ENCODE measurements around the gene HEPH. TPM values are rescaled to one million over a fixed set of nuclear protein-coding genes. Genes with fewer than 3 reads are reported as not detected.

The HEPH gene
- total and polyA plus RNA-seq, 2 of the 8 experiments (the other 6 are each of a cell fraction or from before 2014, with no cell fraction given) = 20.2 to 41.4 TPM

DNA sequence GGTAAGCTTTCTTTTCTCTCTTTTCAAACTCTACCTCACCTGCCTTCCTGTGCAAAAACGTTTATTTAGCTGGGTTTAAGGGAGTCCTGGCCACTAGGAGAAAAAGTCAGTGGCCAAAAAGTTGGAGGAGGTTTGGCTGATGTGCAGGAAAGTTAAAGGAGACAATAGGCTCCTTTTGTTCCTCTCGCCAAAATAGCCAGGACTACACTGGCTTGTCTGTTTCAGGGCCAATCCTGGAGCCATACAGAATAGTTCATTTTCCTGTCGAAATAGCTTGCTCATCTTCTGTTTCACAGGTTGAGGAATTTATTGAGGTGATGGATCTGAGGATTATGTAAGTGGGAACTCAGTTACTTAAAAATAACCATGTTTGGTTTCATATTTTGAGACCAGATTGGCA is 423 bp downstream of the HEPH start:
- no peak overlapping the region; the same call in 1 of the 2 replicates for H3K27ac ChIP-seq (ENCODE audit: low read depth, low read length)
- no peaks in the 10 kb centered on the region for H3K9me3 ChIP-seq (ENCODE audit: insufficient read depth in 2 of 2, low read depth in 1 of 2, low read length in 1 of 2)
- FAIRE-seq = peak; percentile 19
- H2AK5ac ChIP-seq (ENCODE audit: low read depth, low read length) = no peak overlapping the region
- no peak overlapping the region for H2BK15ac ChIP-seq (ENCODE audit: low read length)
- no peak overlapping the region for H3K4ac ChIP-seq (replicated peaks; ENCODE audit: insufficient read length, low read depth, low read length)
- H3K27me3 ChIP-seq (replicated peaks in 1 of 4; ENCODE audit: control insufficient read depth in 3 of 4, extremely low read depth in 1 of 4, insufficient read depth in 3 of 4, low read length in 3 of 4) = no peaks in the 10 kb centered on the region
- H3K36me3 ChIP-seq (ENCODE audit: control insufficient read depth in 2 of 4, insufficient read depth in 4 of 4, low read length in 3 of 4) = peaks cover 0 to 8% (median under 1%) of the 10 kb centered on the region in 4 experiments; a peak in 3 of 8 replicates
- 0 out of 2 replicates have a peak overlapping the region, but pooled peaks have one; percentile 44 for H2AFZ ChIP-seq (ENCODE audit: low read length)
- peak overlapping the region; percentile 32 to 92 (median 77) for H3K4me3 ChIP-seq (ENCODE audit: extremely low read depth in 1 of 4, insufficient read depth in 2 of 4, low read depth in 3 of 4, low read length in 4 of 4)
- peak overlapping the region; percentile 64 for H3K56ac ChIP-seq (replicated peaks; ENCODE audit: insufficient read length, low read depth, low read length)
- no peak for TF ChIP-seq NRF1 (IDR thresholded peaks at IDR 0.05; ENCODE audit: low read depth, low read length)
- TF ChIP-seq CBX5 (IDR thresholded peaks at IDR 0.05; ENCODE audit: low read depth, low read length) = no peak
- no peak for TF ChIP-seq JUND (IDR thresholded peaks at IDR 0.05; ENCODE audit: low read length)
- TF ChIP-seq BRCA1 (IDR thresholded peaks at IDR 0.05; ENCODE audit: low read depth, low read length) = no peak
- no peak for TF ChIP-seq BACH1 (IDR thresholded peaks at IDR 0.05; ENCODE audit: low read length)
- no peak for TF ChIP-seq TAF1 (IDR thresholded peaks at IDR 0.05; ENCODE audit: low read depth, low read length)
- no peak for TF ChIP-seq TBP (IDR thresholded peaks at IDR 0.05; ENCODE audit: low read depth, low read length)
- no peak for TF ChIP-seq SP2 (IDR thresholded peaks at IDR 0.05; ENCODE audit: low read length)
- TF ChIP-seq SP1 (IDR thresholded peaks at IDR 0.05; ENCODE audit: low read depth, low read length) = no peak
- TF ChIP-seq POLR2A (IDR thresholded peaks at IDR 0.05; ENCODE audit: control extremely low read depth in 1 of 2, low read depth in 2 of 2, low read length in 2 of 2) = no peak
- TF ChIP-seq HDAC6 (IDR thresholded peaks at IDR 0.05; ENCODE audit: low read depth, low read length) = no peak
- TF ChIP-seq YY1 (IDR thresholded peaks at IDR 0.05; ENCODE audit: low read depth, low read length) = no peak
- POLR2A ChIA-PET (ENCODE audit: partially characterized antibody) = interaction anchor here (0.9 kb wide), 1 partner anchor 9 kb away, joined by 3 read pairs; no protein-coding TSS in a partner anchor
- no peak overlapping the region; the same call in 1 of the 2 replicates for H3K18ac ChIP-seq (ENCODE audit: extremely low read depth, low read length)
- WGBS, 2 experiments (ENCODE audit: extremely low coverage in 1 of 2, insufficient coverage in 1 of 2, insufficient read length in 1 of 2, insufficient replicate concordance in 2 of 2, low coverage in 1 of 2, low lambda C conversion rate in 2 of 2, missing lambda C conversion rate in 1 of 2) = 0% methylated on average over 3 of the region's 3 CpGs; no CpG with 5 or more reads in 1 of the 2 experiments
- peak overlapping the region; percentile 20 to 79 (median 56) for H3K9ac ChIP-seq (replicated peaks in 1 of 4; ENCODE audit: extremely low read depth in 1 of 4, low read depth in 3 of 4, low read length in 3 of 4)
- peak overlapping the region; percentile 61 to 76 for H3K4me2 ChIP-seq (ENCODE audit: insufficient read depth in 1 of 2, low read depth in 2 of 2, low read length in 2 of 2)
- H4K8ac ChIP-seq (ENCODE audit: extremely low read depth, insufficient read depth, low read length) = no peak overlapping the region
- H3K79me1 ChIP-seq (ENCODE audit: low read depth, low read length) = no peaks in the 10 kb centered on the region
- H3K23ac ChIP-seq (ENCODE audit: insufficient read length) = no peak overlapping the region
- H3K23me2 ChIP-seq (ENCODE audit: low read depth, low read length) = 0 out of 2 replicates have a peak, but pooled peaks cover 2% of the 10 kb centered on the region
- H4K91ac ChIP-seq (replicated peaks; ENCODE audit: insufficient read length, low read length) = no peak overlapping the region
- DNase-seq (ENCODE audit: low read depth in 1 of 2, low spot score in 2 of 2) = no peak
- no peak overlapping the region for H2BK20ac ChIP-seq (ENCODE audit: low read length)
- CTCF ChIA-PET (ENCODE audit: partially characterized antibody) = no interaction called here
- peak overlapping the region; percentile 41 for H4K5ac ChIP-seq (ENCODE audit: insufficient read length, low read depth, low read length)
- H4K20me1 ChIP-seq (replicated peaks in 1 of 2; ENCODE audit: control insufficient read depth in 1 of 2, insufficient read depth in 2 of 2, low read length in 2 of 2) = no peaks in the 10 kb centered on the region
- no peaks in the 10 kb centered on the region; a peak in 1 of 7 replicates for H3K4me1 ChIP-seq (replicated peaks in 1 of 4; ENCODE audit: control insufficient read depth in 3 of 4, insufficient read depth in 4 of 4, low read length in 3 of 4)
- no peak overlapping the region; the same call in 1 of the 2 replicates for H2BK5ac ChIP-seq (ENCODE audit: low read depth, low read length)
- H3K14ac ChIP-seq (ENCODE audit: insufficient read length) = no peak overlapping the region
- no peak overlapping the region for H2BK120ac ChIP-seq (replicated peaks; ENCODE audit: low read depth, low read length)
- H3K79me2 ChIP-seq (ENCODE audit: control insufficient read depth in 1 of 2, insufficient read depth in 2 of 2, low read length in 2 of 2) = peaks cover 0 to 38% of the 10 kb centered on the region in 2 experiments; a peak in 2 of 4 replicates
- no peak overlapping the region for H2BK12ac ChIP-seq (ENCODE audit: low read depth, low read length)
